ENCODE measurements around the gene GK.

DNA sequence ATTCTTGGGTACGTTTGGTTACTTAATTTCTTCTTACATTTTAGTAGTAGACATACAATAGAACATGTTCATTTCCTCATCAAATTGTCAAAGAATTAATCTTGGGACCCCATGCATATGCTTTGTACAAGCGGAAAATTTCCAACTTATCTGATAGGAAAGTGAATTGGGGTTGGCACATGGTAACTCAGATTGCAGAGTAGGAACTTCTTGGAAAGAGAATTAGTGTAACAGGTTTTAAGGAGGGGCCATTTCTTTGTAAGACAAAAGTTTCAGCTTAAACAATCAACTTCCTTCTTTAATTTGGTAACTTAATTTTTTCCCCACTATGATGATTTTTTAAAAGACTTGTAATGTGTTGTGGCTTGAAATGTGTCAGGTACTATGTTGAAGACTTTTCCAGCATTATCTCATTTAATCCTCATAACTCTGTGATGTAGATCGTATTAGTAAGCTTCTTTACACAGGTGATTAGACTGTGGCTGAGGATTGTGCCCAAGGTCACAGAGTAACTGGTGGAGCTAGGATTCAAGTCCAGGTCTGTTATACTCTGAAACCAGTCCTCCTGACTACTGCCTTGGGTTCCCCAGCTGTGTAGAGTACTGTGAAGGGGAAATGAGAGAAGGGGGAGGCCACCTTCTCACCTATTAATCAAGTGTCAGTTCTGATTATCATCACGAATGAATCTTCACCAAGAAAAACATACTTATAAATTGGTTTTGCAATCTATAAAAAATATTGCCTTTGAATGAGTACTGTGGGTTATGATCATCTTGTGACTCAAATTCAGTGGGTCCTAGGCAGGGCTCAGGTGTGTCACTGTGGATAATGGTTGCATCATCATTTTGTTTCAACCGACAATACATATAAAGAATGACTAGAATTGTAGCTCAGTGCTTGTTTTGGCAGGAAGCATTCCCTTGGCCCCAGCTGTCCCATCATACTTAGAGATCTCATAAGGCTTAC lies 4.3 kb downstream of the GK start:
- no peak for TF ChIP-seq EP300 (IDR thresholded peaks at IDR 0.05)
- TF ChIP-seq POLR2A (IDR thresholded peaks at IDR 0.05; ENCODE audit: low read depth): no peak

Measured in esophagus muscularis mucosa (tissue), 2 donors.